Measurements from ENCODE around the gene CCDC136.

The CCDC136 gene

GRCh38 chr7:128871050-128871449 is 79.3 kb downstream of the CCDC136 start:
- no peak for TF ChIP-seq CTCF (IDR thresholded peaks at IDR 0.05; ENCODE audit: low read depth, low read length)
- no peak for DNase-seq (ENCODE audit: extremely low read depth, low read depth)

Data from AG09319 (cell line).